Neural progenitor cell (in vitro differentiated cells): ENCODE measurements around the gene SPEF1.

Source experiments
- EZH2 ChIP-seq: fragments of 200-600 bp; sonication (generic); IDR thresholded peaks from 2 replicates; pipeline ENCODE4 v1.6.1; 2017; ENCODE audit warnings: antibody characterized with exemption, mild to moderate bottlenecking, moderate library complexity
- TF ChIP-seq, protein P1 (sequence below): fragments of 200-600 bp; sonication (generic); IDR thresholded peaks from 2 replicates; pipeline ENCODE4 v1.5.1; 2017; ENCODE audit warnings: antibody characterized with exemption, mild to moderate bottlenecking

DNA sequence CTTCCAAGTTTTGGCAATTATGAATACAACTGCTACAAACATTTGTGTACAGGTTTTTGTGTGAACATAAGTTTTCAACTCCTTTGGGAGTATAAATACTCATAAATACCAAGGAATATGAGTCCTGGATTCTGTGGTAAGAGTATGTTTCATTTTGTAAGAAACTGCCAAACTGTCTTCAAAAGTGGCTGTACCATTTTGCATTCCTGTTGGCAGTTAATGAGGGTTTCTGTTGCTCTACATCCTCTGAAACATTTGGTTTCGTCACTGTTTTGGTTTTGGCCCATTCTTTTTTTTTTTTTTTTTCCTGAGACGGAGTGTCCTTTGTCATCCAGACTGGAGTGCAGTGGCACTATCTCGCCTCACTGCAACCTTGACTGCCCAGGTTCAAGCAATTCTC lies 47.5 kb upstream of the SPEF1 start:
- TF ChIP-seq, protein P1, sequence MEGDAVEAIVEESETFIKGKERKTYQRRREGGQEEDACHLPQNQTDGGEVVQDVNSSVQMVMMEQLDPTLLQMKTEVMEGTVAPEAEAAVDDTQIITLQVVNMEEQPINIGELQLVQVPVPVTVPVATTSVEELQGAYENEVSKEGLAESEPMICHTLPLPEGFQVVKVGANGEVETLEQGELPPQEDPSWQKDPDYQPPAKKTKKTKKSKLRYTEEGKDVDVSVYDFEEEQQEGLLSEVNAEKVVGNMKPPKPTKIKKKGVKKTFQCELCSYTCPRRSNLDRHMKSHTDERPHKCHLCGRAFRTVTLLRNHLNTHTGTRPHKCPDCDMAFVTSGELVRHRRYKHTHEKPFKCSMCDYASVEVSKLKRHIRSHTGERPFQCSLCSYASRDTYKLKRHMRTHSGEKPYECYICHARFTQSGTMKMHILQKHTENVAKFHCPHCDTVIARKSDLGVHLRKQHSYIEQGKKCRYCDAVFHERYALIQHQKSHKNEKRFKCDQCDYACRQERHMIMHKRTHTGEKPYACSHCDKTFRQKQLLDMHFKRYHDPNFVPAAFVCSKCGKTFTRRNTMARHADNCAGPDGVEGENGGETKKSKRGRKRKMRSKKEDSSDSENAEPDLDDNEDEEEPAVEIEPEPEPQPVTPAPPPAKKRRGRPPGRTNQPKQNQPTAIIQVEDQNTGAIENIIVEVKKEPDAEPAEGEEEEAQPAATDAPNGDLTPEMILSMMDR = no peak
- no peak for TF ChIP-seq EZH2
